Endothelial cell of umbilical vein (primary cell): ENCODE results near the gene ZMYM4. TPM values are rescaled to one million over a fixed set of nuclear protein-coding genes. Genes with fewer than 3 reads are reported as not detected.

ENCODE experiments used
- BruUV-seq: library from RNA; stranded (reverse); fragments of 400-500 nt; replicated peaks from 2 replicates; lab custom pipeline; 2021; lab: Mats Ljungman, UMichigan
- CTCF ChIA-PET: fragments of 300-600, 350-600 bp; sonication (Branson Sonifier 250); formaldehyde crosslinking; loops from one replicate; lab custom pipeline; 2021; ENCODE audit warnings: antibody characterized with exemption, inconsistent platforms; lab: Charles Lee
- POLR2A ChIA-PET: fragments of 300-600, 350-600 bp; sonication (Branson Sonifier 250); formaldehyde crosslinking; loops from one replicate; lab custom pipeline; 2021; ENCODE audit warnings: antibody characterized with exemption, inconsistent platforms; lab: Charles Lee
- DNase-seq: peaks from one replicate; pipeline ENCODE4 v3.0.0-alpha.2; 2011; ENCODE audit warnings: low read depth, low spot score
- FAIRE-seq: peaks from 2 replicates; lab custom pipeline; 2011; peaks lifted over from hg19 to GRCh38; lab: Jason Lieb, UNC
- H2AFZ ChIP-seq: 2 replicates; pipeline ENCODE4 v1.6.0; 2012; ENCODE audit warnings: low read depth, low read length, control low read depth, inconsistent platforms
- H3K27ac ChIP-seq: 2 replicates; pipeline ENCODE4 v1.5.1; 2011; ENCODE audit warnings: low read depth, mild to moderate bottlenecking, control low read depth, low read length, moderate library complexity; ENCODE audit not compliant: insufficient read depth
- H3K27me3 ChIP-seq, 2 experiments: 2 replicates each; pipeline versions ENCODE4 v1.6.0 to v1.6.1; 2011; ENCODE audit warnings: low read length in 2 of 2, mixed read lengths in 1 of 2; ENCODE audit not compliant: control insufficient read depth in 2 of 2, insufficient read depth in 2 of 2
- H3K36me3 ChIP-seq, 2 experiments: 2 replicates in 1 of 2; 3 replicates in 1 of 2; pipeline ENCODE4 v1.5.1; 2011; ENCODE audit warnings: low read length in 2 of 2, mild to moderate bottlenecking in 1 of 2, moderate library complexity in 1 of 2; ENCODE audit not compliant: control insufficient read depth in 2 of 2, insufficient read depth in 2 of 2; ENCODE audit errors: extremely low read depth in 1 of 2
- H3K4me1 ChIP-seq: 3 replicates; pipeline ENCODE4 v1.5.1; 2011; ENCODE audit warnings: mild to moderate bottlenecking, low read length; ENCODE audit not compliant: control insufficient read depth, insufficient read depth; ENCODE audit errors: extremely low read depth
- H3K4me2 ChIP-seq: 2 replicates; pipeline ENCODE4 v1.6.1; 2011; ENCODE audit warnings: low read length, control low read depth, mixed read lengths; ENCODE audit not compliant: insufficient read depth
- H3K4me3 ChIP-seq, 3 experiments: fragments of 200-600 bp in 1 of 3; sonication (generic), shearing (Covaris generic) in 1 of 3; replicated peaks in 1 of 3; 2 replicates each; pipeline ENCODE4 v1.5.1; 2011 to 2016; ENCODE audit warnings: control low read depth in 3 of 3, low read length in 3 of 3, mild to moderate bottlenecking in 2 of 3, inconsistent platforms in 1 of 3, low read depth in 1 of 3, moderate library complexity in 1 of 3; ENCODE audit not compliant: insufficient read depth in 1 of 3
- H3K79me2 ChIP-seq: 2 replicates; pipeline ENCODE4 v1.6.0; 2012; ENCODE audit warnings: low read length, inconsistent platforms; ENCODE audit not compliant: control insufficient read depth, insufficient read depth
- H3K9ac ChIP-seq: replicated peaks from 2 replicates; pipeline ENCODE3; 2011; ENCODE audit warnings: low read length, control low read depth; ENCODE audit not compliant: insufficient read depth; ENCODE audit errors: extremely low read depth
- H3K9me1 ChIP-seq: replicated peaks from 3 replicates; pipeline ENCODE4 v1.6.0; 2011; ENCODE audit warnings: mild to moderate bottlenecking, low read length; ENCODE audit not compliant: control insufficient read depth, insufficient read depth; ENCODE audit errors: extremely low read depth
- H3K9me3 ChIP-seq: replicated peaks from 2 replicates; pipeline ENCODE4 v1.5.1; 2012; ENCODE audit warnings: low read length, inconsistent platforms; ENCODE audit not compliant: control insufficient read depth, insufficient read depth
- H4K20me1 ChIP-seq: replicated peaks from 2 replicates; pipeline ENCODE3; 2011; ENCODE audit warnings: mild to moderate bottlenecking, low read length; ENCODE audit not compliant: control insufficient read depth, insufficient read depth; ENCODE audit errors: extremely low read depth
- EZH2 ChIP-seq: IDR thresholded peaks from 2 replicates; pipeline ENCODE4 v1.6.1; 2012; ENCODE audit warnings: borderline replicate concordance, low read depth, mild to moderate bottlenecking, moderate library complexity, low read length, inconsistent platforms; ENCODE audit not compliant: severe bottlenecking
- FOS ChIP-seq: IDR thresholded peaks from 2 replicates; pipeline ENCODE4 v1.6.1; 2011; ENCODE audit warnings: mild to moderate bottlenecking, low read length, moderate library complexity, borderline replicate concordance; ENCODE audit not compliant: insufficient read depth
- GATA2 ChIP-seq: IDR thresholded peaks from 2 replicates; pipeline ENCODE4 v1.7.0; 2011; ENCODE audit warnings: low read depth, mild to moderate bottlenecking, moderate library complexity, mixed read lengths, low read length; ENCODE audit not compliant: insufficient read length, insufficient read depth
- JUN ChIP-seq: IDR thresholded peaks from 2 replicates; pipeline ENCODE4 v1.6.1; 2011; ENCODE audit warnings: borderline replicate concordance, low read depth; ENCODE audit not compliant: insufficient read length, insufficient read depth
- MYC ChIP-seq: IDR thresholded peaks from one replicate; pipeline ENCODE4 v1.6.1; 2011; ENCODE audit warnings: mild to moderate bottlenecking, low read depth, low read length
- POLR2A ChIP-seq: IDR thresholded peaks from 2 replicates; pipeline ENCODE4 v1.6.1; 2012; ENCODE audit warnings: low read depth, mild to moderate bottlenecking, control low read depth, low read length
- POLR2AphosphoS5 ChIP-seq: IDR thresholded peaks from 2 replicates; pipeline ENCODE4 v1.6.1; 2012; ENCODE audit warnings: low read depth, mild to moderate bottlenecking, control low read depth, low read length, moderate library complexity; ENCODE audit not compliant: insufficient read depth
- dilution Hi-C: fragments of 300-500 bp; cut with MboI; formaldehyde crosslinking; loops from one replicate; pipeline ENCODE4 v1.15.0; 2019; ENCODE audit warnings: low sequenced_read_pairs; ENCODE audit not compliant: extremely low pct_ligation_motif_present
- intact Hi-C: fragments of 100-400 bp; cut with micrococcal nuclease; formaldehyde crosslinking; loops from one replicate; pipeline ENCODE4 v1.10.0; 2022
- polyA plus RNA-seq, 4 experiments: library from polyadenylated mRNA; depleted of rRNA in 3 of 4; stranded (reverse) in 3 of 4; unstranded in 1 of 4; fragments of >200 nt; gene quantifications; 2 replicates each; pipeline versions ENCODE4 v1.2.1 to v1.2.3, GENCODE V29; 2011 to 2012; ENCODE audit warnings: missing spikeins in 1 of 4
- total RNA-seq: library from RNA; stranded (reverse); gene quantifications from 2 replicates; pipeline ENCODE4 v1.2.3, GENCODE V29; 2021
- TF ChIP-seq, protein P1 (sequence below), 2 donors: IDR thresholded peaks; 1 replicate in 1 of 2; 2 replicates in 1 of 2; pipeline ENCODE4 v1.5.1; 2011; ENCODE audit warnings: low read length in 2 of 2, mild to moderate bottlenecking in 2 of 2, moderate library complexity in 2 of 2, control low read depth in 1 of 2, inconsistent platforms in 1 of 2, low read depth in 1 of 2; ENCODE audit not compliant: insufficient read depth in 1 of 2; ENCODE audit errors: extremely low read depth in 1 of 2
- TF ChIP-seq, protein P2 (sequence below): IDR thresholded peaks from 2 replicates; pipeline ENCODE4 v1.6.1; 2011; ENCODE audit not compliant: insufficient read depth, insufficient read length

The ZMYM4 gene
- total and polyA plus RNA-seq, 2 donors (not counting 3 experiments of a cell fraction or from before 2014, with no cell fraction given): 15.3 to 65.0 TPM

DNA sequence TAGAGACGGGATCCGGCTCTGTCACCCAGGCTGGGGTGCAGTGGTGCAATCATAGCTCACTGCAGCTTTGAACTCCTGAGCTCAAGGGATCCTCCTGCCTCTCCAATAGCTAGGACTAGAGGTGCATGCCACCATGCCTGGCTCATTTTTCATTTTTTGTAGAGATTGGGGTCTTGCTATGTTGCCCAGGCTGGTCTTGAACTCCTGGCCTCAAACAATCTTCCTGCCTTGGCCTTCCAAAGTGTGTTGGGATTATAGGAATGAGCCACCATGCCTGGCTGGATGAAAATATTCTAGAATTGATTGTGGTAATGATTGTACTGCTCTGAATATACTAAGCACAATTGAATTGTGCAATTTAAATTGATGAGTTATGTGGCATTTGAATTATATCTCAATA lies 21.9 kb downstream of the ZMYM4 start:
- Histone ChIP-seq H3K4me1 (peaks cover 28% of the 10 kb centered on the region), H3K27me3 (no peaks in the 10 kb centered on the region), H2AFZ (no peak overlapping the region), H4K20me1 (no peaks in the 10 kb centered on the region), H3K9me1 (no peaks in the 10 kb centered on the region), H3K36me3 (peaks cover 0 to 3% of the 10 kb centered on the region in 2 experiments), H3K79me2 (peaks cover 50% of the 10 kb centered on the region), H3K9ac (no peak overlapping the region), H3K27ac (no peak overlapping the region), H3K4me2 (no peak overlapping the region), H3K9me3 (no peaks in the 10 kb centered on the region), H3K4me3 (no peak overlapping the region)
- ChIA-PET CTCF (interaction anchor here (0.6 kb wide), 1 partner anchor 130 kb away, joined by 3 read pairs; no protein-coding TSS in a partner anchor), POLR2A (no interaction called here)
- FAIRE-seq: no peak
- dilution Hi-C loops: no loop called here
- intact Hi-C loops: loop anchor here (10.0 kb wide), 1 partner anchor 436 kb away; the partner anchor contains the start of gene SMIM12
- no peak for DNase-seq
- TF ChIP-seq, protein P1, sequence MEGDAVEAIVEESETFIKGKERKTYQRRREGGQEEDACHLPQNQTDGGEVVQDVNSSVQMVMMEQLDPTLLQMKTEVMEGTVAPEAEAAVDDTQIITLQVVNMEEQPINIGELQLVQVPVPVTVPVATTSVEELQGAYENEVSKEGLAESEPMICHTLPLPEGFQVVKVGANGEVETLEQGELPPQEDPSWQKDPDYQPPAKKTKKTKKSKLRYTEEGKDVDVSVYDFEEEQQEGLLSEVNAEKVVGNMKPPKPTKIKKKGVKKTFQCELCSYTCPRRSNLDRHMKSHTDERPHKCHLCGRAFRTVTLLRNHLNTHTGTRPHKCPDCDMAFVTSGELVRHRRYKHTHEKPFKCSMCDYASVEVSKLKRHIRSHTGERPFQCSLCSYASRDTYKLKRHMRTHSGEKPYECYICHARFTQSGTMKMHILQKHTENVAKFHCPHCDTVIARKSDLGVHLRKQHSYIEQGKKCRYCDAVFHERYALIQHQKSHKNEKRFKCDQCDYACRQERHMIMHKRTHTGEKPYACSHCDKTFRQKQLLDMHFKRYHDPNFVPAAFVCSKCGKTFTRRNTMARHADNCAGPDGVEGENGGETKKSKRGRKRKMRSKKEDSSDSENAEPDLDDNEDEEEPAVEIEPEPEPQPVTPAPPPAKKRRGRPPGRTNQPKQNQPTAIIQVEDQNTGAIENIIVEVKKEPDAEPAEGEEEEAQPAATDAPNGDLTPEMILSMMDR (IDR thresholded peaks at IDR 0.05; ENCODE audit: extremely low read depth in 1 of 2, insufficient read depth in 1 of 2, low read depth in 1 of 2, low read length in 2 of 2): no peak
- TF ChIP-seq JUN: no peak
- TF ChIP-seq, protein P2, sequence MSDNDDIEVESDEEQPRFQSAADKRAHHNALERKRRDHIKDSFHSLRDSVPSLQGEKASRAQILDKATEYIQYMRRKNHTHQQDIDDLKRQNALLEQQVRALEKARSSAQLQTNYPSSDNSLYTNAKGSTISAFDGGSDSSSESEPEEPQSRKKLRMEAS: no peak
- TF ChIP-seq POLR2AphosphoS5: no peak
- no peak for TF ChIP-seq MYC
- no peak for TF ChIP-seq GATA2
- no peak for TF ChIP-seq EZH2
- no peak for TF ChIP-seq POLR2A
- TF ChIP-seq FOS: no peak
- BruUV-seq: no TSS peak
